GM23338 (cell line): ENCODE measurements around the gene CAAP1. TPM values are rescaled to one million over a fixed set of nuclear protein-coding genes. Genes with fewer than 3 reads are reported as not detected.

ENCODE experiments used
- ATAC-seq: fragments of 200-7000 bp; cut with Tn5 transposase; 3 replicates; pipeline ENCODE4 v1.9.1; 2020
- DNase-seq: peaks from one replicate; pipeline ENCODE4 v3.0.0-alpha.2; 2015; ENCODE audit warnings: low spot score
- H2AFZ ChIP-seq: fragments of 200-600 bp; sonication (generic); 2 replicates; pipeline ENCODE4 v1.8.0; 2016; ENCODE audit warnings: antibody characterized with exemption, mild to moderate bottlenecking, moderate library complexity
- H3F3A ChIP-seq: fragments of 200-600 bp; sonication (generic); replicated peaks from 2 replicates; pipeline ENCODE4 v1.8.0; 2017; ENCODE audit warnings: antibody characterized with exemption, mixed run types, low read depth
- H3K27ac ChIP-seq: fragments of 200-600 bp; sonication (generic); 2 replicates; pipeline ENCODE4 v1.6.1; 2016; ENCODE audit warnings: low read depth
- H3K27me3 ChIP-seq: fragments of 200-600 bp; sonication (generic); 2 replicates; pipeline ENCODE4 v1.8.0; 2016; ENCODE audit warnings: mild to moderate bottlenecking, mixed run types, moderate library complexity; ENCODE audit not compliant: insufficient read depth
- H3K36me3 ChIP-seq: fragments of 200-600 bp; sonication (generic); 2 replicates; pipeline ENCODE4 v1.8.0; 2016; ENCODE audit warnings: mild to moderate bottlenecking; ENCODE audit not compliant: insufficient read depth
- H3K4me1 ChIP-seq: fragments of 200-600 bp; sonication (generic); 2 replicates; pipeline ENCODE4 v1.8.0; 2016; ENCODE audit warnings: mild to moderate bottlenecking, moderate library complexity; ENCODE audit not compliant: insufficient read depth
- H3K4me2 ChIP-seq: fragments of 200-600 bp; sonication (generic); 2 replicates; pipeline ENCODE4 v1.7.1; 2017; ENCODE audit warnings: mixed run types
- H3K4me3 ChIP-seq: fragments of 200-600 bp; sonication (generic); 2 replicates; pipeline ENCODE4 v1.6.1; 2016; ENCODE audit warnings: mixed run types
- H3K79me2 ChIP-seq: fragments of 200-600 bp; sonication (generic); replicated peaks from 2 replicates; pipeline ENCODE4 v1.8.0; 2017; ENCODE audit warnings: mild to moderate bottlenecking; ENCODE audit not compliant: insufficient read depth
- H3K9me2 ChIP-seq: fragments of 200-600 bp; sonication (generic); 2 replicates; pipeline ENCODE4 v1.8.0; 2017; ENCODE audit not compliant: insufficient read depth
- H4K20me1 ChIP-seq: fragments of 200-600 bp; sonication (generic); replicated peaks from 2 replicates; pipeline ENCODE4 v1.8.0; 2017; ENCODE audit warnings: mild to moderate bottlenecking; ENCODE audit not compliant: insufficient read depth
- H3K27ac Mint-ChIP-seq: 2 replicates; pipeline ENCODE4 v1.8.0; 2020; ENCODE audit warnings: inconsistent platforms, mild to moderate bottlenecking, moderate library complexity, mixed read lengths
- H3K27me3 Mint-ChIP-seq: 3 replicates; pipeline ENCODE4 v1.8.0; 2022; ENCODE audit warnings: low read depth, mild to moderate bottlenecking, moderate library complexity, mixed read lengths, inconsistent platforms; ENCODE audit not compliant: insufficient read depth, poor library complexity
- H3K36me3 Mint-ChIP-seq: 3 replicates; pipeline ENCODE4 v1.8.0; 2021; ENCODE audit warnings: low read depth, mild to moderate bottlenecking, inconsistent platforms, moderate library complexity, mixed read lengths
- H3K4me1 Mint-ChIP-seq: 3 replicates; pipeline ENCODE4 v1.8.0; 2020; ENCODE audit warnings: mild to moderate bottlenecking, inconsistent platforms, mixed read lengths
- H3K4me3 Mint-ChIP-seq: 3 replicates; pipeline ENCODE4 v1.8.0; 2021; ENCODE audit warnings: moderate library complexity, mild to moderate bottlenecking, inconsistent platforms, mixed read lengths
- H3K9me3 Mint-ChIP-seq: 3 replicates; pipeline ENCODE4 v1.8.0; 2020; ENCODE audit warnings: moderate library complexity, mild to moderate bottlenecking, inconsistent platforms, mixed read lengths
- ETS1 ChIP-seq: IDR thresholded peaks from 2 replicates; pipeline ENCODE4 v1.6.1; 2016; ENCODE audit warnings: antibody characterized with exemption
- NANOG ChIP-seq: IDR thresholded peaks from 2 replicates; pipeline ENCODE4 v1.6.1; 2016; ENCODE audit warnings: antibody characterized with exemption, borderline replicate concordance
- REST ChIP-seq: IDR thresholded peaks from one replicate; pipeline ENCODE4 v1.6.1; 2018; ENCODE audit warnings: antibody characterized with exemption; ENCODE audit not compliant: unreplicated experiment
- STAT1 ChIP-seq: IDR thresholded peaks from one replicate; pipeline ENCODE4 v1.6.1; 2016; ENCODE audit warnings: antibody characterized with exemption; ENCODE audit not compliant: unreplicated experiment
- ZNF114 ChIP-seq: fragments of 250-450 bp; sonication (Bioruptor Pico); IDR thresholded peaks from 2 replicates; pipeline ENCODE4 v1.5.0; 2020; ENCODE audit warnings: mild to moderate bottlenecking, moderate library complexity
- polyA plus RNA-seq: library from polyadenylated mRNA; unstranded; fragments of >200 nt; fragmentation: Nextera tagmentation; extraction: Ambion mirVana; gene quantifications from 2 replicates; pipeline ENCODE4 v1.2.1, GENCODE V29; 2016
- total RNA-seq: library from RNA; depleted of rRNA; stranded (reverse); fragments of >200 nt; shearing (Covaris generic); gene quantifications from 2 replicates; pipeline ENCODE4 v1.2.3, GENCODE V29; 2014
- TF ChIP-seq, protein P1 (sequence below), 2 experiments: fragments of 200-600 bp in 1 of 2; sonication (generic) in 1 of 2; conservative IDR thresholded peaks; 2 replicates each; pipeline versions ENCODE4 v1.5.1 to v1.6.1; 2016 to 2017; ENCODE audit warnings: antibody characterized with exemption in 2 of 2, low read depth in 2 of 2, mild to moderate bottlenecking in 2 of 2, moderate library complexity in 1 of 2

Gene CAAP1
- total and polyA plus RNA-seq, 2 experiments from 2014 or later = 47.9 to 59.7 TPM

GRCh38 chr9:26856413-26857032, 36.1 kb downstream of the CAAP1 start:
- peak; percentile 82 for ATAC-seq

DNA sequence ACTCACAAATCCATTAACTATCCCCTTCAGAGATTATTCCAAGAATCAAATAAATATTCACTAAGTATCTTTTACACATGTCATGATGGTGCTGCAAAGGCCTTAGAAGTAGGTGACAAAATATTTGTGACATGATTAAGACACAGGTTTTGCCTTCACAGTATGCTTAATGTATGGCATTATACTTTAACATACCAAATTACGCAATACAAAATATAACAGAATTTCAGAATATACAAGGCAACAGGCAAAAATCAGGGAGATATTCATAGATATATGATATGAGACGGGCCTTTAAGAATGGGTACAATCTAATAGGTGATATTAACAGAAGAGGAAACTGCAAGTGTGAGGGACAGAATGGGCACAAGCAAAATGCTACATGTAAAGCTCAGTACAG, 41.6 kb downstream of the CAAP1 start:
- peaks cover 53% of the 10 kb centered on the region for H3K36me3 Mint-ChIP-seq
- no peak for ATAC-seq
- Histone ChIP-seq H2AFZ (no peak overlapping the region), H4K20me1 (no peaks in the 10 kb centered on the region), H3K4me3 (no peak overlapping the region), H3K36me3 (peaks cover 15% of the 10 kb centered on the region), H3K4me2 (no peak overlapping the region), H3F3A (no peaks in the 10 kb centered on the region), H3K9me2 (no peaks in the 10 kb centered on the region), H3K27ac (no peak overlapping the region), H3K4me1 (no peaks in the 10 kb centered on the region), H3K79me2 (peaks cover 13% of the 10 kb centered on the region), H3K27me3 (no peaks in the 10 kb centered on the region)
- no peak overlapping the region for H3K27ac Mint-ChIP-seq
- no peak for DNase-seq
- no peak for TF ChIP-seq REST
- no peak overlapping the region for H3K4me3 Mint-ChIP-seq
- no peaks in the 10 kb centered on the region for H3K27me3 Mint-ChIP-seq
- no peaks in the 10 kb centered on the region; the same call in 2 of the 3 replicates for H3K9me3 Mint-ChIP-seq
- H3K4me1 Mint-ChIP-seq = no peaks in the 10 kb centered on the region

More at GRCh38 chr9:26856413-26857032, 36.1 kb downstream of the CAAP1 start:
- DNase-seq = peak; percentile 89
- H3K36me3 Mint-ChIP-seq = peaks cover 46% of the 10 kb centered on the region
- no peak overlapping the region for H3K27ac Mint-ChIP-seq
- no peaks in the 10 kb centered on the region for H3K27me3 ChIP-seq
- no peak overlapping the region for H3K4me2 ChIP-seq
- H3K4me1 ChIP-seq = no peaks in the 10 kb centered on the region
- no peak overlapping the region for H3K27ac ChIP-seq
- H3K4me3 ChIP-seq = no peak overlapping the region
- TF ChIP-seq ETS1 = no peak
- TF ChIP-seq ZNF114 (CRISPR knock-in tag) = no peak
- TF ChIP-seq NANOG = no peak
- TF ChIP-seq STAT1 = no peak
- TF ChIP-seq, protein P1, sequence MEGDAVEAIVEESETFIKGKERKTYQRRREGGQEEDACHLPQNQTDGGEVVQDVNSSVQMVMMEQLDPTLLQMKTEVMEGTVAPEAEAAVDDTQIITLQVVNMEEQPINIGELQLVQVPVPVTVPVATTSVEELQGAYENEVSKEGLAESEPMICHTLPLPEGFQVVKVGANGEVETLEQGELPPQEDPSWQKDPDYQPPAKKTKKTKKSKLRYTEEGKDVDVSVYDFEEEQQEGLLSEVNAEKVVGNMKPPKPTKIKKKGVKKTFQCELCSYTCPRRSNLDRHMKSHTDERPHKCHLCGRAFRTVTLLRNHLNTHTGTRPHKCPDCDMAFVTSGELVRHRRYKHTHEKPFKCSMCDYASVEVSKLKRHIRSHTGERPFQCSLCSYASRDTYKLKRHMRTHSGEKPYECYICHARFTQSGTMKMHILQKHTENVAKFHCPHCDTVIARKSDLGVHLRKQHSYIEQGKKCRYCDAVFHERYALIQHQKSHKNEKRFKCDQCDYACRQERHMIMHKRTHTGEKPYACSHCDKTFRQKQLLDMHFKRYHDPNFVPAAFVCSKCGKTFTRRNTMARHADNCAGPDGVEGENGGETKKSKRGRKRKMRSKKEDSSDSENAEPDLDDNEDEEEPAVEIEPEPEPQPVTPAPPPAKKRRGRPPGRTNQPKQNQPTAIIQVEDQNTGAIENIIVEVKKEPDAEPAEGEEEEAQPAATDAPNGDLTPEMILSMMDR (conservative IDR thresholded peaks at IDR 0.05; ENCODE audit: low read depth in 2 of 2) = peak; percentile 92 to 94
- H3K36me3 ChIP-seq = peaks cover 12% of the 10 kb centered on the region
- no peaks in the 10 kb centered on the region for H3F3A ChIP-seq
- H2AFZ ChIP-seq = no peak overlapping the region
- no peaks in the 10 kb centered on the region; the same call in 2 of the 3 replicates for H3K9me3 Mint-ChIP-seq
- peaks cover 13% of the 10 kb centered on the region; the same call in 1 of the 2 replicates for H3K79me2 ChIP-seq
- H3K4me3 Mint-ChIP-seq = no peak overlapping the region
- no peaks in the 10 kb centered on the region for H4K20me1 ChIP-seq
- H3K9me2 ChIP-seq = no peaks in the 10 kb centered on the region
- no peaks in the 10 kb centered on the region for H3K4me1 Mint-ChIP-seq
- peaks cover 4% of the 10 kb centered on the region for H3K27me3 Mint-ChIP-seq
